Loucy (cell line): ENCODE measurements around the gene ADORA1.

Experiments used
- H2AFZ ChIP-seq: fragments of 200-600 bp; sonication (generic); 2 replicates; pipeline ENCODE4 v1.6.0; 2016; ENCODE audit warnings: antibody characterized with exemption, mild to moderate bottlenecking, low read length, moderate library complexity
- H3F3A ChIP-seq: fragments of 200-600 bp; 2 replicates; pipeline ENCODE4 v1.6.0; 2016; ENCODE audit warnings: antibody characterized with exemption, low read depth, mild to moderate bottlenecking
- H3K27me3 ChIP-seq: fragments of 200-600 bp; sonication (generic); 2 replicates; pipeline ENCODE4 v1.6.1; 2014; ENCODE audit warnings: low read length, mild to moderate bottlenecking; ENCODE audit not compliant: insufficient read depth, poor library complexity, severe bottlenecking
- H3K36me3 ChIP-seq: fragments of 200-600 bp; sonication (generic); 2 replicates; pipeline ENCODE4 v1.6.1; 2016; ENCODE audit warnings: low read length; ENCODE audit not compliant: insufficient read depth
- H3K4me1 ChIP-seq: fragments of 200-600 bp; sonication (generic); 2 replicates; pipeline ENCODE4 v1.5.1; 2014; ENCODE audit warnings: low read length, mild to moderate bottlenecking; ENCODE audit not compliant: insufficient read depth, poor library complexity, severe bottlenecking
- H3K4me2 ChIP-seq: fragments of 200-600 bp; sonication (generic); 2 replicates; pipeline ENCODE4 v1.6.0; 2014; ENCODE audit warnings: antibody characterized with exemption, low read length, low read depth, mild to moderate bottlenecking; ENCODE audit not compliant: poor library complexity, severe bottlenecking
- H3K4me3 ChIP-seq: fragments of 200-600 bp; sonication (generic); 2 replicates; pipeline ENCODE4 v1.5.1; 2014; ENCODE audit warnings: low read length, mild to moderate bottlenecking, mixed read lengths; ENCODE audit not compliant: poor library complexity, severe bottlenecking
- H3K79me2 ChIP-seq: fragments of 200-600 bp; sonication (generic); 2 replicates; pipeline ENCODE4 v1.6.1; 2014; ENCODE audit warnings: low read length; ENCODE audit not compliant: insufficient read depth
- H3K9ac ChIP-seq: fragments of 200-600 bp; sonication (generic); 2 replicates; pipeline ENCODE4 v1.6.0; 2014; ENCODE audit warnings: mild to moderate bottlenecking, low read depth, low read length, moderate library complexity; ENCODE audit not compliant: poor library complexity, severe bottlenecking
- H3K9me2 ChIP-seq: fragments of 200-600 bp; sonication (generic); replicated peaks from 2 replicates; pipeline ENCODE4 v1.6.1; 2016; ENCODE audit warnings: low read depth, low read length, mixed read lengths
- H3K9me3 ChIP-seq: fragments of 200-600 bp; sonication (generic); 2 replicates; pipeline ENCODE4 v1.6.1; 2014; ENCODE audit warnings: mild to moderate bottlenecking, antibody characterized with exemption, low read length, low read depth; ENCODE audit not compliant: insufficient read depth
- H4K20me1 ChIP-seq: fragments of 200-600 bp; sonication (generic); 2 replicates; pipeline ENCODE4 v1.6.0; 2014; ENCODE audit warnings: antibody characterized with exemption, low read length, mild to moderate bottlenecking; ENCODE audit not compliant: insufficient read depth, poor library complexity, severe bottlenecking
- CTCF ChIP-seq: fragments of 200-600 bp; sonication (generic); conservative IDR thresholded peaks from 2 replicates; pipeline ENCODE4 v1.5.1; 2014; ENCODE audit warnings: mild to moderate bottlenecking, antibody characterized with exemption, low read length
- EZH2phosphoT487 ChIP-seq: fragments of 200-600 bp; IDR thresholded peaks from 2 replicates; pipeline ENCODE4 v1.6.1; 2018; ENCODE audit warnings: antibody characterized with exemption, mild to moderate bottlenecking, moderate library complexity, borderline replicate concordance

ADORA1 gene

GRCh38 chr1:203189951-203190352 is 62.4 kb downstream of the ADORA1 start:
- no peak overlapping the region for H2AFZ ChIP-seq
- no peaks in the 10 kb centered on the region for H3K36me3 ChIP-seq
- no peaks in the 10 kb centered on the region for H3F3A ChIP-seq
- no peak overlapping the region for H3K4me2 ChIP-seq
- no peaks in the 10 kb centered on the region for H4K20me1 ChIP-seq
- TF ChIP-seq EZH2phosphoT487 (no peak), CTCF (no peak)
- no peak overlapping the region for H3K9ac ChIP-seq
- H3K79me2 ChIP-seq: no peaks in the 10 kb centered on the region
- no peaks in the 10 kb centered on the region for H3K9me2 ChIP-seq
- H3K9me3 ChIP-seq: no peaks in the 10 kb centered on the region
- H3K27me3 ChIP-seq: no peaks in the 10 kb centered on the region
- H3K4me1 ChIP-seq: no peaks in the 10 kb centered on the region
- H3K4me3 ChIP-seq: no peak overlapping the region

GRCh38 chr1:203190949-203191348 is 63.4 kb downstream of the ADORA1 start:
- H3K9ac ChIP-seq: no peak overlapping the region
- H3K4me1 ChIP-seq: no peaks in the 10 kb centered on the region
- no peak overlapping the region for H3K4me3 ChIP-seq
- H4K20me1 ChIP-seq: no peaks in the 10 kb centered on the region
- H3K9me2 ChIP-seq: no peaks in the 10 kb centered on the region
- TF ChIP-seq EZH2phosphoT487 (no peak), CTCF (no peak)
- no peaks in the 10 kb centered on the region for H3K9me3 ChIP-seq
- H3K79me2 ChIP-seq: no peaks in the 10 kb centered on the region
- no peaks in the 10 kb centered on the region for H3K27me3 ChIP-seq
- H3K4me2 ChIP-seq: no peak overlapping the region
- no peaks in the 10 kb centered on the region for H3F3A ChIP-seq
- no peak overlapping the region for H2AFZ ChIP-seq
- no peaks in the 10 kb centered on the region for H3K36me3 ChIP-seq

GRCh38 chr1:203196371-203196770 is 68.8 kb downstream of the ADORA1 start:
- Histone ChIP-seq H2AFZ (no peak overlapping the region), H3K9me2 (no peaks in the 10 kb centered on the region), H3K4me2 (no peak overlapping the region), H3F3A (no peaks in the 10 kb centered on the region), H3K79me2 (no peaks in the 10 kb centered on the region), H3K27me3 (no peaks in the 10 kb centered on the region), H3K9ac (no peak overlapping the region), H3K4me1 (peaks cover 3% of the 10 kb centered on the region), H3K4me3 (no peak overlapping the region), H4K20me1 (no peaks in the 10 kb centered on the region), H3K9me3 (no peaks in the 10 kb centered on the region), H3K36me3 (no peaks in the 10 kb centered on the region)
- TF ChIP-seq EZH2phosphoT487: no peak
- TF ChIP-seq CTCF: no peak
